MM.1S (cell line): ENCODE measurements around the gene RAD23B.

Experiments
- DNase-seq: peaks from one replicate; pipeline ENCODE4 v3.0.0-alpha.2; 2015
- H2AFZ ChIP-seq: fragments of 300-600 bp; sonication (generic); 2 replicates; pipeline ENCODE4 v1.6.0; 2016; ENCODE audit warnings: antibody characterized with exemption, low read length
- H3F3A ChIP-seq: fragments of 300-600 bp; sonication (generic); 2 replicates; pipeline ENCODE4 v1.6.1; 2016; ENCODE audit warnings: mild to moderate bottlenecking, antibody characterized with exemption, low read length, moderate library complexity, mixed read lengths; ENCODE audit not compliant: insufficient read depth
- H3K27ac ChIP-seq: fragments of 300-600 bp; sonication (generic); 2 replicates; pipeline ENCODE4 v1.5.1; 2016; ENCODE audit warnings: mild to moderate bottlenecking, low read length
- H3K27me3 ChIP-seq: fragments of 300-600 bp; sonication (generic); replicated peaks from 2 replicates; pipeline ENCODE4 v1.6.0; 2016; ENCODE audit warnings: low read length; ENCODE audit not compliant: insufficient read depth
- H3K36me3 ChIP-seq: fragments of 300-600 bp; sonication (generic); replicated peaks from 2 replicates; pipeline ENCODE4 v1.6.1; 2016; ENCODE audit warnings: mild to moderate bottlenecking, low read length, mixed read lengths; ENCODE audit not compliant: insufficient read depth
- H3K4me1 ChIP-seq: fragments of 300-600 bp; sonication (generic); 2 replicates; pipeline ENCODE4 v1.6.1; 2016; ENCODE audit warnings: low read length, mixed read lengths
- H3K4me2 ChIP-seq: fragments of 300-600 bp; sonication (generic); 2 replicates; pipeline ENCODE4 v1.6.0; 2016; ENCODE audit warnings: low read depth, low read length
- H3K4me3 ChIP-seq: fragments of 300-600 bp; sonication (generic); 2 replicates; pipeline ENCODE4 v1.5.1; 2016; ENCODE audit warnings: low read length, mixed read lengths
- H3K79me2 ChIP-seq: fragments of 300-600 bp; sonication (generic); 2 replicates; pipeline ENCODE4 v1.6.1; 2016; ENCODE audit warnings: mixed run types, low read length, mixed read lengths
- H3K9ac ChIP-seq: fragments of 300-600 bp; sonication (generic); 2 replicates; pipeline ENCODE4 v1.6.1; 2016; ENCODE audit warnings: low read length, mixed read lengths
- H3K9me2 ChIP-seq: fragments of 300-600 bp; sonication (generic); replicated peaks from 2 replicates; pipeline ENCODE4 v1.6.1; 2016; ENCODE audit warnings: mild to moderate bottlenecking, low read length, mixed read lengths; ENCODE audit not compliant: insufficient read depth
- H3K9me3 ChIP-seq: fragments of 300-600 bp; sonication (generic); replicated peaks from 2 replicates; pipeline ENCODE4 v1.6.1; 2016; ENCODE audit warnings: mild to moderate bottlenecking, low read length, mixed read lengths; ENCODE audit not compliant: insufficient read depth
- H4K20me1 ChIP-seq: fragments of 300-600 bp; sonication (generic); 2 replicates; pipeline ENCODE4 v1.6.1; 2016; ENCODE audit warnings: mild to moderate bottlenecking, low read length, moderate library complexity, mixed read lengths; ENCODE audit not compliant: insufficient read depth
- CTCF ChIP-seq: fragments of 300-600 bp; sonication (generic); IDR thresholded peaks from 2 replicates; pipeline ENCODE4 v1.5.1; 2016; ENCODE audit warnings: antibody characterized with exemption, low read length, mixed read lengths
- EZH2 ChIP-seq: fragments of 300-600 bp; sonication (generic); optimal IDR thresholded peaks from 2 replicates; pipeline ENCODE3; 2017; ENCODE audit warnings: low read depth, mild to moderate bottlenecking, antibody characterized with exemption, low read length, mixed read lengths
- EZH2phosphoT487 ChIP-seq: fragments of 300-600 bp; sonication (generic); IDR thresholded peaks from 2 replicates; pipeline ENCODE4 v1.6.1; 2018; ENCODE audit warnings: antibody characterized with exemption, low read length

The RAD23B gene

GRCh38 chr9:107367727-107368502 lies 84.8 kb downstream of the RAD23B start:
- TF ChIP-seq EZH2, result no peak
- no peak for TF ChIP-seq EZH2phosphoT487

GRCh38 chr9:107368696-107369095 lies 85.6 kb downstream of the RAD23B start:
- no peaks in the 10 kb centered on the region for H3K36me3 ChIP-seq
- H3K4me2 ChIP-seq, result no peak overlapping the region
- H3K4me1 ChIP-seq, result no peaks in the 10 kb centered on the region
- H3K9me2 ChIP-seq, result no peaks in the 10 kb centered on the region
- H3K9ac ChIP-seq, result no peak overlapping the region
- no peak overlapping the region for H3K4me3 ChIP-seq
- no peaks in the 10 kb centered on the region for H3K79me2 ChIP-seq
- DNase-seq, result no peak
- H3K9me3 ChIP-seq, result no peaks in the 10 kb centered on the region
- H4K20me1 ChIP-seq, result no peaks in the 10 kb centered on the region
- no peaks in the 10 kb centered on the region for H3F3A ChIP-seq
- no peak overlapping the region for H3K27ac ChIP-seq
- no peaks in the 10 kb centered on the region for H3K27me3 ChIP-seq
- TF ChIP-seq CTCF, result no peak
- TF ChIP-seq EZH2, result no peak
- TF ChIP-seq EZH2phosphoT487, result no peak
- H2AFZ ChIP-seq, result no peak overlapping the region

More at GRCh38 chr9:107367727-107368502, 84.8 kb downstream of the RAD23B start:
- Histone ChIP-seq H3K27me3 (no peaks in the 10 kb centered on the region), H3F3A (no peaks in the 10 kb centered on the region), H3K36me3 (no peaks in the 10 kb centered on the region), H3K27ac (no peak overlapping the region), H3K4me2 (no peak overlapping the region), H3K4me1 (no peaks in the 10 kb centered on the region), H4K20me1 (no peaks in the 10 kb centered on the region), H3K79me2 (no peaks in the 10 kb centered on the region), H3K4me3 (no peak overlapping the region), H3K9me3 (no peaks in the 10 kb centered on the region), H3K9me2 (no peaks in the 10 kb centered on the region), H3K9ac (no peak overlapping the region), H2AFZ (no peak overlapping the region)
- DNase-seq, result no peak

DNA sequence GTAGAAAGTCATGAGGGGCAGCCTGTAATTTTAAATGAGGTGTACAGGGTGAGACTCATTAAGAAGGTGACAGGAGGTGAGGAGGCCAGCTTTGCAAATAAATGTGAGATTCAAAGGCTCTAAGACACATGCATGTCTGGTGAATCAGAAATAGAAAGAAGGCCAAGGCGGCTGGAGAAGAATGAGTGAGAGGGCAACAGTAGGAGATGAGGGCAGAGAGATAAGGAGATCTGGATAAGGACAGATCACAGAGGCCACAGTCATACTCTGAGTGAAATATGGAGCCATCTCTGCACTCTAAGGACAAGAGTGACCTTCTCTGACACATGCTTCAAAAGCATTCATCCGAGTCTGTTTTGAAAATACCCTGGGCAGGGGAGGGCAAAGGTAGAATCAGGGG lies 90.7 kb downstream of the RAD23B start:
- Histone ChIP-seq H3K27ac (no peak overlapping the region), H3K4me1 (no peaks in the 10 kb centered on the region), H3K9ac (no peak overlapping the region), H3K36me3 (no peaks in the 10 kb centered on the region), H3K27me3 (no peaks in the 10 kb centered on the region), H3F3A (no peaks in the 10 kb centered on the region), H3K9me3 (no peaks in the 10 kb centered on the region), H3K9me2 (no peaks in the 10 kb centered on the region), H3K79me2 (no peaks in the 10 kb centered on the region), H4K20me1 (no peaks in the 10 kb centered on the region), H2AFZ (no peak overlapping the region), H3K4me2 (no peak overlapping the region), H3K4me3 (no peak overlapping the region)
- DNase-seq, result no peak
- no peak for TF ChIP-seq EZH2
- no peak for TF ChIP-seq EZH2phosphoT487
- no peak for TF ChIP-seq CTCF

- no peak for DNase-seq
- no peaks in the 10 kb centered on the region for H3K9me2 ChIP-seq
- H4K20me1 ChIP-seq, result no peaks in the 10 kb centered on the region
- no peak overlapping the region for H3K4me2 ChIP-seq
- no peaks in the 10 kb centered on the region for H3K4me1 ChIP-seq
- no peak overlapping the region for H3K4me3 ChIP-seq
- H3K9ac ChIP-seq, result no peak overlapping the region
- TF ChIP-seq EZH2phosphoT487 (no peak), EZH2 (no peak), CTCF (no peak)
- no peaks in the 10 kb centered on the region for H3K36me3 ChIP-seq
- H3F3A ChIP-seq, result no peaks in the 10 kb centered on the region
- H3K79me2 ChIP-seq, result no peaks in the 10 kb centered on the region
- no peak overlapping the region for H2AFZ ChIP-seq
- no peaks in the 10 kb centered on the region for H3K9me3 ChIP-seq
- H3K27me3 ChIP-seq, result no peaks in the 10 kb centered on the region
- no peak overlapping the region for H3K27ac ChIP-seq
These were observed 91.9 kb downstream of the RAD23B start for GRCh38 chr9:107375001-107375400.
